ENCODE results near the gene TYMS. TPM values are rescaled to one million over a fixed set of nuclear protein-coding genes. Genes with fewer than 3 reads are reported as not detected.

Gene TYMS
- total RNA-seq, 1 donor from 2014 or later, result 61.7 TPM

DNA sequence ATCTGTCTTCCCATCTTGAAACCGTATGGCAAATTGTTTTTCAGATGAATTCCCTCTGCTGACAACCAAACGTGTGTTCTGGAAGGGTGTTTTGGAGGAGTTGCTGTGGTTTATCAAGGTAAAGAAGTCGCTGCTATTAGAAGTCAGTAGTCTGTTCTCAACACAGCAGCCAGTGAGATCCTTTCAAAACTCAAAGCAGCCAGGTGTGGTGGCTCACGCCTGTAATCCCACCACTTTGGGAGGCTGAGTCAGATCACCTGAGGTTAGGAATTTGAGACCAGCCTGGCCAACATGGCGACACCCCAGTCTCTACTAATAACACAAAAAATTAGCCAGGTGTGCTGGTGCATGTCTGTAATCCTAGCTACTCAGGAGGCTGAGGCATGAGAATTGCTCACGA is 2.1 kb downstream of the TYMS start:
- Mint-ChIP-seq H3K36me3 (ENCODE audit: low read depth, unreplicated experiment) (peaks cover 26% of the 10 kb centered on the region), H3K27ac (ENCODE audit: unreplicated experiment) (no peak overlapping the region), H3K4me1 (ENCODE audit: unreplicated experiment) (peaks cover 8% of the 10 kb centered on the region), H3K4me3 (ENCODE audit: unreplicated experiment) (peak overlapping the region; percentile 93), H3K27me3 (ENCODE audit: unreplicated experiment) (peaks cover 9% of the 10 kb centered on the region), H3K9me3 (ENCODE audit: unreplicated experiment) (no peaks in the 10 kb centered on the region)
- no peak for DNase-seq (ENCODE audit: low spot score)
- TF ChIP-seq CTCF (IDR thresholded peaks at IDR 0.05; ENCODE audit: unreplicated experiment), result no peak

DNA sequence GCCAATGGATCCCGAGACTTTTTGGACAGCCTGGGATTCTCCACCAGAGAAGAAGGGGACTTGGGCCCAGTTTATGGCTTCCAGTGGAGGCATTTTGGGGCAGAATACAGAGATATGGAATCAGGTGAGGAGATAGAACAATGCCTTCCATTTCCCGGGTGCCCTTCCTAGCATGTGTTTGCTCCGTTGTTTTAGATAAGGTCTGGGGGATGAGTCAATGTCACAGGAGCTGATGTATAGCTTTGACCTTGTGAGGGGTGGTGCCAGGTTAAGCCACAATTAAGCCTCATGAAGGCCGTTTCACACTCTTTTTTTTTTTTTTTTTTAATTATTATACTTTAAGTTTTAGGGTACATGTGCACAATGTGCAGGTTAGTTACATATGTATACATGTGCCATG is 4.7 kb downstream of the TYMS start:
- DNase-seq (ENCODE audit: low spot score), result no peak
- peak overlapping the region; percentile 37 for H3K4me3 Mint-ChIP-seq (ENCODE audit: unreplicated experiment)
- peaks cover 9% of the 10 kb centered on the region for H3K27me3 Mint-ChIP-seq (ENCODE audit: unreplicated experiment)
- H3K9me3 Mint-ChIP-seq (ENCODE audit: unreplicated experiment), result no peaks in the 10 kb centered on the region
- no peak overlapping the region for H3K27ac Mint-ChIP-seq (ENCODE audit: unreplicated experiment)
- no peak for TF ChIP-seq CTCF (IDR thresholded peaks at IDR 0.05; ENCODE audit: unreplicated experiment)
- H3K4me1 Mint-ChIP-seq (ENCODE audit: unreplicated experiment), result peaks cover 8% of the 10 kb centered on the region
- peaks cover 36% of the 10 kb centered on the region for H3K36me3 Mint-ChIP-seq (ENCODE audit: low read depth, unreplicated experiment)

- no peak for TF ChIP-seq CTCF (IDR thresholded peaks at IDR 0.05; ENCODE audit: unreplicated experiment)
- Mint-ChIP-seq H3K9me3 (ENCODE audit: unreplicated experiment) (no peaks in the 10 kb centered on the region), H3K4me3 (ENCODE audit: unreplicated experiment) (peak overlapping the region; percentile 76), H3K4me1 (ENCODE audit: unreplicated experiment) (no peaks in the 10 kb centered on the region), H3K27ac (ENCODE audit: unreplicated experiment) (no peak overlapping the region), H3K36me3 (ENCODE audit: low read depth, unreplicated experiment) (peaks cover 43% of the 10 kb centered on the region), H3K27me3 (ENCODE audit: unreplicated experiment) (no peaks in the 10 kb centered on the region)
- no peak for DNase-seq (ENCODE audit: low spot score)
Measured at GRCh38 chr18:666177-666576, 8.7 kb downstream of the TYMS start.

- H3K9me3 Mint-ChIP-seq (ENCODE audit: unreplicated experiment), result no peaks in the 10 kb centered on the region
- TF ChIP-seq CTCF (IDR thresholded peaks at IDR 0.05; ENCODE audit: unreplicated experiment), result no peak
- no peaks in the 10 kb centered on the region for H3K4me1 Mint-ChIP-seq (ENCODE audit: unreplicated experiment)
- peak overlapping the region; percentile 76 for H3K4me3 Mint-ChIP-seq (ENCODE audit: unreplicated experiment)
- H3K27me3 Mint-ChIP-seq (ENCODE audit: unreplicated experiment), result no peaks in the 10 kb centered on the region
- no peak overlapping the region for H3K27ac Mint-ChIP-seq (ENCODE audit: unreplicated experiment)
- peaks cover 43% of the 10 kb centered on the region for H3K36me3 Mint-ChIP-seq (ENCODE audit: low read depth, unreplicated experiment)
- DNase-seq (ENCODE audit: low spot score), result no peak
Measured at GRCh38 chr18:666628-667027, 9.2 kb downstream of the TYMS start.

DNA sequence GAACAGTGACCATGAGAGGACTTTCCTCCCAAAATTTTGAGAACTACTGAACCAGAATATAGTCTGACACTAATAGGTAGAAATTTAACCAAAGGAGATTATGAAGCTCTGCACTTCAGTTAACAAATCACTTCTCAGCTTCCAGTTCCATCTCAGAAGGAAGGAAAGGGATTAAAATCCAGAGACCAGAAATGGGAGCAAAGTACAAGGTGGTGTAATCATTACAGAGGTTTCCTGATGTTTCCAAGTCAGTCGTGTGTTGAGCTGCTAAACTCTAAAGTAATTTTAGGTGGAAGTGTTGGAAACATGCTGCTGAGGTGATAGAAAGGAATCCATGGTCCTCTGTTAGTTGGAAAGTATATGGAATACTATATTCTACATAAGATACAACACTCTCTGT is 10.8 kb downstream of the TYMS start:
- no peak for TF ChIP-seq CTCF (IDR thresholded peaks at IDR 0.05; ENCODE audit: unreplicated experiment)
- DNase-seq (ENCODE audit: low spot score), result no peak
- Mint-ChIP-seq H3K36me3 (ENCODE audit: low read depth, unreplicated experiment) (peaks cover 45% of the 10 kb centered on the region), H3K4me1 (ENCODE audit: unreplicated experiment) (no peaks in the 10 kb centered on the region), H3K9me3 (ENCODE audit: unreplicated experiment) (no peaks in the 10 kb centered on the region), H3K27ac (ENCODE audit: unreplicated experiment) (peak overlapping the region; percentile 5), H3K27me3 (ENCODE audit: unreplicated experiment) (no peaks in the 10 kb centered on the region), H3K4me3 (ENCODE audit: unreplicated experiment) (peak overlapping the region; percentile 27)

All from endothelial cell (in vitro differentiated cells).